Esophagus squamous epithelium (tissue), 5 donors: ENCODE measurements around the gene TOMT. TPM values are rescaled to one million over a fixed set of nuclear protein-coding genes. Genes with fewer than 3 reads are reported as not detected.

ENCODE experiments used
- DNase-seq: peaks from one replicate; lab custom pipeline; 2025; lab: John Stamatoyannopoulos, UW
- H3K27ac ChIP-seq, 4 donors: fragments of 200-600 bp; sonication (generic); one replicate each; pipeline ENCODE4 v1.5.1; 2016 to 2019; ENCODE audit warnings: mild to moderate bottlenecking in 1 of 4
- H3K27me3 ChIP-seq, 4 donors: fragments of 200-600 bp; sonication (generic); 1 replicate in 3 of 4; 2 replicates in 1 of 4; pipeline versions ENCODE4 v1.5.1 to v1.6.0; 2017 to 2021; ENCODE audit warnings: antibody characterized with exemption in 1 of 4
- H3K36me3 ChIP-seq, 3 donors: fragments of 200-600 bp; sonication (generic); one replicate each; pipeline ENCODE4 v1.5.1; 2016 to 2019
- H3K4me1 ChIP-seq, 3 donors: fragments of 200-600 bp; sonication (generic); one replicate each; pipeline ENCODE4 v1.5.1; 2017 to 2019
- H3K4me3 ChIP-seq, 4 donors: fragments of 200-600 bp; sonication (generic); 1 replicate in 3 of 4; 2 replicates in 1 of 4; pipeline ENCODE4 v1.5.1; 2016 to 2019; ENCODE audit warnings: mild to moderate bottlenecking in 2 of 4, moderate library complexity in 1 of 4
- H3K9me3 ChIP-seq, 3 donors: fragments of 200-600 bp; sonication (generic); one replicate each; pipeline ENCODE4 v1.5.1; 2016 to 2019
- CTCF ChIP-seq, 6 experiments: fragments of 450-650 bp in 4 of 6; fragments of 200-600 bp in 2 of 6; sonication (generic) in 2 of 6; IDR thresholded peaks; one replicate each; pipeline ENCODE4 v1.5.1; 2016 to 2019; ENCODE audit warnings: antibody characterized with exemption in 6 of 6, mild to moderate bottlenecking in 4 of 6, moderate library complexity in 4 of 6
- POLR2A ChIP-seq, 4 donors: fragments of 450-650 bp; IDR thresholded peaks; one replicate each; pipeline ENCODE4 v1.6.1; 2017; ENCODE audit warnings: antibody characterized with exemption in 4 of 4, mild to moderate bottlenecking in 4 of 4, moderate library complexity in 3 of 4
- WGBS, 2 donors: methylation state at CpG; one replicate each; pipeline ENCODE4 v1.1.5; 2018; 5-methylcytosine and 5-hydroxymethylcytosine counted together
- intact Hi-C: fragments of 100-400 bp; cut with DNase I; formaldehyde crosslinking; loops from one replicate; pipeline ENCODE4 v1.15.0; 2022
- total RNA-seq, 4 donors: library from RNA; depleted of rRNA; stranded (reverse); fragments of >200 nt; gene quantifications; one replicate each; pipeline ENCODE4 v1.1.0, GENCODE V29; 2016
- donor health status: DM: yes; HTN: yes; CAD: no.

TOMT gene
- total RNA-seq, 4 donors from 2014 or later = not detected

- DNase-seq = no peak
- Histone ChIP-seq H3K27me3 (peaks cover 0 to 3% (median 0%) of the 10 kb centered on the region in 4 donors), H3K36me3 (no peaks in the 10 kb centered on the region), H3K4me1 (peaks cover 0 to 8% (median 3%) of the 10 kb centered on the region in 3 donors), H3K4me3 (no peak overlapping the region), H3K9me3 (no peaks in the 10 kb centered on the region), H3K27ac (no peak overlapping the region)
- intact Hi-C loops = no loop called here
- no peak for TF ChIP-seq POLR2A (IDR thresholded peaks at IDR 0.05)
- WGBS, 2 donors = 67 to 86% methylated on average over 6 of the region's 6 CpGs
These were observed 13.5 kb downstream of the TOMT start for GRCh38 chr11:72119198-72119597.

DNA sequence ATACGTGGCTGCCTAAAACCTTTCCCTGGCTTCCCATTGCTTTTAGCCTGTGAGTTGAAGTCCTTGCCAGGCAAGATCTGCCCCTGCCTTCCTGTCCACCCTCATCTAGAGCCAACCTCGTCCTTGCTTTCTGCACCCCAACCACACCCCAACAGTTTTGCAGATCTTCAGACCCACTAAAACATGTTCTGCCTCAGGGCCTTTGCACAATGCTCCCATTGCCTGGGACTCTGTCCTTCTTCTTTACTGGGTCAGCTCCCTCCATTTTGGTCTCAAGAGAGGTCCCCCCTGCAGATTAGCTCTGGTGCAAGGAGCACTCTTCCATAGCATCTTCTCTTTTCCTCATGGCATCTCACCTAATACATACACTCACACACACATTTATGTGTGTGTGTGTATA, 15.2 kb downstream of the TOMT start:
- TF ChIP-seq CTCF (IDR thresholded peaks at IDR 0.05) = no peak
- TF ChIP-seq POLR2A (IDR thresholded peaks at IDR 0.05) = no peak
- no peak overlapping the region for H3K27ac ChIP-seq
- H3K36me3 ChIP-seq = no peaks in the 10 kb centered on the region
- DNase-seq = no peak
- whole genome bisulfite sequencing, 2 donors = 76 to 84% methylated on average over 2 of the region's 2 CpGs
- H3K4me1 ChIP-seq = peaks cover 0 to 13% (median 4%) of the 10 kb centered on the region in 3 donors
- H3K27me3 ChIP-seq = peaks cover 0 to 3% (median 0%) of the 10 kb centered on the region in 4 donors
- no peaks in the 10 kb centered on the region for H3K9me3 ChIP-seq
- intact Hi-C loops = no loop called here
- no peak overlapping the region for H3K4me3 ChIP-seq

GRCh38 chr11:72122607-72123006, 16.9 kb downstream of the TOMT start:
- WGBS, 2 donors = 75 to 86% methylated on average over 1 of the region's 1 CpG
- H3K27ac ChIP-seq = no peak overlapping the region
- H3K9me3 ChIP-seq = no peaks in the 10 kb centered on the region
- peaks cover 0 to 16% (median 4%) of the 10 kb centered on the region in 3 donors for H3K4me1 ChIP-seq
- DNase-seq = no peak
- H3K27me3 ChIP-seq = peaks cover 0 to 3% (median 0%) of the 10 kb centered on the region in 4 donors
- TF ChIP-seq CTCF (IDR thresholded peaks at IDR 0.05) = no peak
- TF ChIP-seq POLR2A (IDR thresholded peaks at IDR 0.05) = no peak
- intact Hi-C loops = no loop called here
- no peaks in the 10 kb centered on the region for H3K36me3 ChIP-seq
- H3K4me3 ChIP-seq = no peak overlapping the region

DNA sequence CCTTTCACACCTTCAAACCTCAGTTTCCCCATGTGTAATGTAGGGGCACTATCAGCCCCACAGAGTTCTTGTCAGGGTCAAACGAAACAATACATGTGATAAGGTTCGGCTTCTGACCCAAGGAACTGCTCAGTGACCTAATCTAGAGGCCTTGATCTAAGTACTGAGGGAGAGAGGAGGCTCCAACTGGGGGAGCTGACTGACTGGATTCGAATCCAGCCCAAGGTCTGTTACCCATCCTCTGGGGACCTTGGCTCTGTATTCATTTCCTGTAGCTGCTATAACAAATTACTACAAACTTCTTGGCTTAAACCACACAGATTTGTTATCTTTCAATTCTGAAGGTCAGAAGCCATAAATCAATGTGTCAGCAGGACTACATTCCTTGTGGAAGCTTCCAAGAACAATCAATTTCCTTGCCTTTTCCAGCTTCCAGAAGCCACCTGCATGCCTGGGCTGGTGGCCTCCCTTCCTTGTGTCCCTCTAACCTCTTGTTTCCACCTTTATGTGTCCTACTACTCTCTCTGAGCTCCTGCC, 17.5 kb downstream of the TOMT start:
- Histone ChIP-seq H3K27ac (no peak overlapping the region), H3K36me3 (no peaks in the 10 kb centered on the region), H3K4me1 (peaks cover 0 to 16% (median 4%) of the 10 kb centered on the region in 3 donors), H3K4me3 (no peak overlapping the region), H3K9me3 (no peaks in the 10 kb centered on the region), H3K27me3 (peaks cover 0 to 3% (median 0%) of the 10 kb centered on the region in 4 donors)
- no peak for DNase-seq
- no peak for TF ChIP-seq POLR2A (IDR thresholded peaks at IDR 0.05)
- no peak for TF ChIP-seq CTCF (IDR thresholded peaks at IDR 0.05)
- WGBS, 2 donors = 88 to 100% methylated on average over 1 to 3 of the region's 3 CpGs
- intact Hi-C loops = no loop called here

- H3K9me3 ChIP-seq = no peaks in the 10 kb centered on the region
- peaks cover 0 to 16% (median 4%) of the 10 kb centered on the region in 3 donors for H3K4me1 ChIP-seq
- no peaks in the 10 kb centered on the region for H3K36me3 ChIP-seq
- no peak for DNase-seq
- no peaks in the 10 kb centered on the region for H3K27me3 ChIP-seq
- no peak overlapping the region for H3K27ac ChIP-seq
- TF ChIP-seq POLR2A (IDR thresholded peaks at IDR 0.05) = no peak
- no peak for TF ChIP-seq CTCF (IDR thresholded peaks at IDR 0.05)
- WGBS, 2 donors = 40 to 100% methylated on average over 1 of the region's 6 CpGs
- intact Hi-C loops = no loop called here
- no peak overlapping the region for H3K4me3 ChIP-seq
These were observed 18.3 kb downstream of the TOMT start for GRCh38 chr11:72124046-72124445.
